ENCODE measurements around the gene ZNF90.

DNA sequence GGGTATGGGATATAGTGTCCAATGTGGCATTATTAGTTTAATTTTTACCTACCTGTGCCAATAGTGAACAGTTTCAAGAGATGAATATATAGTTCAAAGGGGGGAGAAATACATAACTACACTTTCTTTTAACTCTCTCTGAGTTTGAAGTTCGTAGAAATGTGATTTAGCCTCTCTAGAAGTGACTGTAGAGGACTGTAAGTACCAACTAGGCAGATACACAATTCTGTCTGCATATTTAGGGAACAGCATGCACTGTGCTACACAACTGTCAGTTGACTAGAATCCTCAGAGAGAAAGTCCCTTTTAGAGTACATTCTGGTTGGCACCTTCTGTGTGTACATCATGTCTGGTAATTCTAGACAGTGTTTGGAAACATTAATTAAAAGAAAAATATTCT is 17.5 kb upstream of the ZNF90 start:
- TF ChIP-seq POLR2A (IDR thresholded peaks at IDR 0.05) (no peak), POLR2AphosphoS5 (IDR thresholded peaks at IDR 0.05; ENCODE audit: insufficient read depth in 1 of 2, low read depth in 1 of 2) (no peak)

All from vagina (tissue), 2 donors.